Mesenchymal stem cell (in vitro differentiated cells and primary cell): ENCODE data around the gene STIM1.

Source experiments
- DNase-seq: peaks from one replicate; pipeline ENCODE4 v3.0.0-alpha.2; 2013
- H2AFZ ChIP-seq: one replicate; pipeline ENCODE4 v1.6.1; 2013; ENCODE audit warnings: low read depth, mild to moderate bottlenecking, control low read depth, inconsistent platforms, low read length, moderate library complexity
- H2AK5ac ChIP-seq: 2 replicates; pipeline ENCODE4 v1.6.1; 2013; ENCODE audit warnings: low read length, moderate library complexity, mild to moderate bottlenecking, inconsistent platforms; ENCODE audit not compliant: severe bottlenecking
- H2BK120ac ChIP-seq: one replicate; pipeline ENCODE4 v1.6.1; 2013; ENCODE audit warnings: low read depth, mild to moderate bottlenecking, inconsistent platforms, low read length, moderate library complexity
- H2BK12ac ChIP-seq, 2 experiments: one replicate each; pipeline ENCODE4 v1.6.1; 2013; ENCODE audit warnings: inconsistent platforms in 2 of 2, low read length in 2 of 2, mild to moderate bottlenecking in 2 of 2, moderate library complexity in 2 of 2, control low read depth in 1 of 2
- H2BK15ac ChIP-seq: one replicate; pipeline ENCODE4 v1.6.1; 2013; ENCODE audit warnings: mild to moderate bottlenecking, low read depth, inconsistent platforms; ENCODE audit not compliant: poor library complexity, severe bottlenecking
- H2BK5ac ChIP-seq: 2 replicates; pipeline ENCODE4 v1.6.1; 2013; ENCODE audit warnings: low read depth, mild to moderate bottlenecking, low read length, control low read depth, inconsistent platforms; ENCODE audit not compliant: poor library complexity, severe bottlenecking
- H3K14ac ChIP-seq, 2 experiments: one replicate each; pipeline ENCODE4 v1.6.1; 2013; ENCODE audit warnings: inconsistent platforms in 2 of 2, low read length in 2 of 2, control low read depth in 1 of 2, mild to moderate bottlenecking in 1 of 2, moderate library complexity in 1 of 2
- H3K18ac ChIP-seq, 2 experiments: one replicate each; pipeline ENCODE4 v1.6.1; 2013; ENCODE audit warnings: inconsistent platforms in 2 of 2, low read length in 2 of 2, control low read depth in 1 of 2, low read depth in 1 of 2, mild to moderate bottlenecking in 1 of 2
- H3K23ac ChIP-seq, 2 experiments: one replicate each; pipeline ENCODE4 v1.6.1; 2013; ENCODE audit warnings: inconsistent platforms in 2 of 2, low read length in 2 of 2, mild to moderate bottlenecking in 2 of 2, moderate library complexity in 2 of 2, control low read depth in 1 of 2
- H3K27ac ChIP-seq: 2 replicates; pipeline ENCODE4 v1.5.1; 2013; ENCODE audit warnings: mild to moderate bottlenecking, moderate library complexity, low read length, control low read depth, inconsistent platforms; ENCODE audit not compliant: poor library complexity, severe bottlenecking
- H3K27me3 ChIP-seq, 2 experiments: 2 replicates each; pipeline versions ENCODE4 v1.6.1 to v1.7.0; 2013; ENCODE audit warnings: low read length in 2 of 2, mild to moderate bottlenecking in 2 of 2, moderate library complexity in 2 of 2, control low read depth in 1 of 2, inconsistent platforms in 1 of 2; ENCODE audit not compliant: control insufficient read depth in 1 of 2, insufficient read depth in 1 of 2
- H3K36me3 ChIP-seq, 2 experiments: 2 replicates each; pipeline versions ENCODE4 v1.6.1 to v1.7.0; 2013; ENCODE audit warnings: low read length in 2 of 2, control low read depth in 1 of 2, inconsistent platforms in 1 of 2, low read depth in 1 of 2, mild to moderate bottlenecking in 1 of 2; ENCODE audit not compliant: insufficient read depth in 2 of 2, control insufficient read depth in 1 of 2
- H3K4ac ChIP-seq, 2 experiments: one replicate each; pipeline ENCODE4 v1.6.1; 2013; ENCODE audit warnings: inconsistent platforms in 2 of 2, low read length in 2 of 2, mild to moderate bottlenecking in 2 of 2, moderate library complexity in 2 of 2, control low read depth in 1 of 2, low read depth in 1 of 2
- H3K4me1 ChIP-seq: 2 replicates; pipeline ENCODE4 v1.6.1; 2013; ENCODE audit warnings: low read depth, low read length, control low read depth; ENCODE audit not compliant: control insufficient read depth, insufficient read depth
- H3K4me2 ChIP-seq: 2 replicates; pipeline ENCODE4 v1.6.1; 2013; ENCODE audit warnings: low read length, mild to moderate bottlenecking, inconsistent platforms; ENCODE audit not compliant: poor library complexity, severe bottlenecking
- H3K4me3 ChIP-seq, 2 experiments: 2 replicates each; pipeline versions ENCODE4 v1.5.1 to v1.7.0; 2013; ENCODE audit warnings: low read length in 2 of 2, mild to moderate bottlenecking in 2 of 2, control low read depth in 1 of 2, low read depth in 1 of 2; ENCODE audit not compliant: insufficient read depth in 1 of 2
- H3K79me1 ChIP-seq: replicated peaks from 2 replicates; pipeline ENCODE4 v1.6.1; 2013; ENCODE audit warnings: mild to moderate bottlenecking, control low read depth, low read length, inconsistent platforms; ENCODE audit not compliant: poor library complexity, severe bottlenecking
- H3K9ac ChIP-seq: 2 replicates; pipeline ENCODE4 v1.7.0; 2013; ENCODE audit warnings: mild to moderate bottlenecking, low read length, moderate library complexity
- H3K9me3 ChIP-seq: 2 replicates; pipeline ENCODE4 v1.7.0; 2013; ENCODE audit warnings: mild to moderate bottlenecking, low read length; ENCODE audit not compliant: control insufficient read depth
- H4K8ac ChIP-seq: one replicate; pipeline ENCODE4 v1.6.1; 2013; ENCODE audit warnings: inconsistent platforms, mild to moderate bottlenecking, low read length, moderate library complexity
- H4K91ac ChIP-seq: one replicate; pipeline ENCODE4 v1.6.1; 2013; ENCODE audit warnings: mild to moderate bottlenecking, low read length, inconsistent platforms
- WGBS: methylation state at CpG from one replicate; pipeline ENCODE4 v1.1.7; 2013; ENCODE audit warnings: mixed read lengths; 5-methylcytosine and 5-hydroxymethylcytosine counted together

STIM1 gene

GRCh38 chr11:4085575-4085974 is 230.1 kb downstream of the STIM1 start:
- Histone ChIP-seq H2BK5ac (no peak overlapping the region), H3K79me1 (no peaks in the 10 kb centered on the region), H3K9ac (no peak overlapping the region), H3K4me3 (no peak overlapping the region), H3K4ac (no peak overlapping the region), H4K8ac (no peak overlapping the region), H3K14ac (no peak overlapping the region), H3K23ac (no peak overlapping the region), H3K27me3 (no peaks in the 10 kb centered on the region), H2BK15ac (no peak overlapping the region), H2BK12ac (no peak overlapping the region), H3K27ac (no peak overlapping the region), H2AFZ (no peak overlapping the region), H3K9me3 (no peaks in the 10 kb centered on the region), H3K4me1 (no peaks in the 10 kb centered on the region), H3K4me2 (no peak overlapping the region), H4K91ac (no peak overlapping the region), H2BK120ac (no peak overlapping the region), H3K18ac (no peak overlapping the region), H3K36me3 (peaks cover 31 to 58% of the 10 kb centered on the region in 2 experiments), H2AK5ac (no peak overlapping the region)
- DNase-seq = no peak

GRCh38 chr11:4086575-4087353 is 231.3 kb downstream of the STIM1 start:
- no peak overlapping the region for H3K14ac ChIP-seq
- H3K9ac ChIP-seq = no peak overlapping the region
- H3K4me2 ChIP-seq = no peak overlapping the region
- H2BK15ac ChIP-seq = no peak overlapping the region
- H3K4ac ChIP-seq = no peak overlapping the region
- H2BK5ac ChIP-seq = no peak overlapping the region
- H3K18ac ChIP-seq = no peak overlapping the region
- no peaks in the 10 kb centered on the region for H3K79me1 ChIP-seq
- H3K9me3 ChIP-seq = no peaks in the 10 kb centered on the region
- no peak overlapping the region for H3K23ac ChIP-seq
- no peak overlapping the region for H3K4me3 ChIP-seq
- H2BK12ac ChIP-seq = no peak overlapping the region
- no peak overlapping the region for H4K8ac ChIP-seq
- no peak overlapping the region for H2AFZ ChIP-seq
- H3K4me1 ChIP-seq = no peaks in the 10 kb centered on the region
- H3K27ac ChIP-seq = peak overlapping the region; percentile 17
- H2BK120ac ChIP-seq = no peak overlapping the region
- WGBS = 95% methylated on average over 8 of the region's 8 CpGs
- no peaks in the 10 kb centered on the region for H3K27me3 ChIP-seq
- no peak overlapping the region for H2AK5ac ChIP-seq
- H4K91ac ChIP-seq = no peak overlapping the region
- peaks cover 38 to 60% of the 10 kb centered on the region in 2 experiments for H3K36me3 ChIP-seq
- DNase-seq = no peak

GRCh38 chr11:4087551-4087950 is 232.1 kb downstream of the STIM1 start:
- no peak overlapping the region for H2BK15ac ChIP-seq
- no peak overlapping the region for H4K91ac ChIP-seq
- H2BK120ac ChIP-seq = no peak overlapping the region
- H3K9me3 ChIP-seq = no peaks in the 10 kb centered on the region
- no peak overlapping the region for H2AK5ac ChIP-seq
- WGBS = 82% methylated on average over 5 of the region's 5 CpGs
- H3K14ac ChIP-seq = no peak overlapping the region
- H3K18ac ChIP-seq = no peak overlapping the region
- no peak overlapping the region for H3K23ac ChIP-seq
- no peaks in the 10 kb centered on the region for H3K4me1 ChIP-seq
- peak; percentile 11 for DNase-seq
- peak overlapping the region; percentile 17 for H3K27ac ChIP-seq
- H4K8ac ChIP-seq = no peak overlapping the region
- no peaks in the 10 kb centered on the region for H3K27me3 ChIP-seq
- no peak overlapping the region for H2AFZ ChIP-seq
- H3K79me1 ChIP-seq = no peaks in the 10 kb centered on the region
- H2BK12ac ChIP-seq = no peak overlapping the region
- H3K4me3 ChIP-seq = no peak overlapping the region
- no peak overlapping the region for H3K4ac ChIP-seq
- no peak overlapping the region for H3K9ac ChIP-seq
- H2BK5ac ChIP-seq = no peak overlapping the region
- no peak overlapping the region for H3K4me2 ChIP-seq
- H3K36me3 ChIP-seq = peaks cover 36 to 57% of the 10 kb centered on the region in 2 experiments

- DNase-seq = no peak
- no peak overlapping the region for H2BK12ac ChIP-seq
- H2BK120ac ChIP-seq = no peak overlapping the region
- H3K36me3 ChIP-seq = peaks cover 27 to 44% of the 10 kb centered on the region in 2 experiments
- H4K91ac ChIP-seq = no peak overlapping the region
- no peaks in the 10 kb centered on the region for H3K4me1 ChIP-seq
- H4K8ac ChIP-seq = no peak overlapping the region
- no peak overlapping the region for H3K27ac ChIP-seq
- H3K14ac ChIP-seq = no peak overlapping the region
- WGBS = 100% methylated on average over 2 of the region's 2 CpGs
- H3K9ac ChIP-seq = no peak overlapping the region
- H2BK15ac ChIP-seq = no peak overlapping the region
- H2AFZ ChIP-seq = no peak overlapping the region
- no peaks in the 10 kb centered on the region for H3K27me3 ChIP-seq
- no peak overlapping the region for H3K4ac ChIP-seq
- no peaks in the 10 kb centered on the region for H3K79me1 ChIP-seq
- no peak overlapping the region for H2AK5ac ChIP-seq
- no peak overlapping the region for H3K18ac ChIP-seq
- no peak overlapping the region for H2BK5ac ChIP-seq
- H3K4me2 ChIP-seq = no peak overlapping the region
- H3K9me3 ChIP-seq = no peaks in the 10 kb centered on the region
- H3K23ac ChIP-seq = no peak overlapping the region
- no peak overlapping the region for H3K4me3 ChIP-seq
These were observed 234.8 kb downstream of the STIM1 start for GRCh38 chr11:4090258-4090657.
